Measurements from ENCODE around the gene EZH1.

EZH1 gene

DNA sequence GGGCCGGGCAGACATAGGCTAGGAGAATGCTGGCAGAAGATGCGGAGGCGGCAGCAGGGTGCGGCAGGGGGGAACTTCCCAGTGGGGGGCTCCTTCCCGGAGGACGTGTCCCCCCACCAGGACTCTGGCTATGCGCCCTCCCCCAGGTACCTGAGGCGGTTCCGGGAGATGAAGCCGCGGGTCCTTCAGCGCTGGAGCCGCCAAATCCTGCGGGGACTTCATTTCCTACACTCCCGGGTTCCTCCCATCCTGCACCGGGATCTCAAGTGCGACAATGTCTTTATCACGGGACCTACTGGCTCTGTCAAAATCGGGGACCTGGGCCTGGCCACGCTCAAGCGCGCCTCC is 38.9 kb upstream of the EZH1 start:
- in situ Hi-C loops (cut with HindIII; ENCODE audit: low sequenced_read_pairs) = no loop called here
- TF ChIP-seq CTCF (IDR thresholded peaks at IDR 0.05; ENCODE audit: low read depth, low read length) = no peak
- DNase-seq (ENCODE audit: low read depth, low spot score) = no peak
- H3K4me3 ChIP-seq (ENCODE audit: low read depth, low read length) = no peak overlapping the region

DNA sequence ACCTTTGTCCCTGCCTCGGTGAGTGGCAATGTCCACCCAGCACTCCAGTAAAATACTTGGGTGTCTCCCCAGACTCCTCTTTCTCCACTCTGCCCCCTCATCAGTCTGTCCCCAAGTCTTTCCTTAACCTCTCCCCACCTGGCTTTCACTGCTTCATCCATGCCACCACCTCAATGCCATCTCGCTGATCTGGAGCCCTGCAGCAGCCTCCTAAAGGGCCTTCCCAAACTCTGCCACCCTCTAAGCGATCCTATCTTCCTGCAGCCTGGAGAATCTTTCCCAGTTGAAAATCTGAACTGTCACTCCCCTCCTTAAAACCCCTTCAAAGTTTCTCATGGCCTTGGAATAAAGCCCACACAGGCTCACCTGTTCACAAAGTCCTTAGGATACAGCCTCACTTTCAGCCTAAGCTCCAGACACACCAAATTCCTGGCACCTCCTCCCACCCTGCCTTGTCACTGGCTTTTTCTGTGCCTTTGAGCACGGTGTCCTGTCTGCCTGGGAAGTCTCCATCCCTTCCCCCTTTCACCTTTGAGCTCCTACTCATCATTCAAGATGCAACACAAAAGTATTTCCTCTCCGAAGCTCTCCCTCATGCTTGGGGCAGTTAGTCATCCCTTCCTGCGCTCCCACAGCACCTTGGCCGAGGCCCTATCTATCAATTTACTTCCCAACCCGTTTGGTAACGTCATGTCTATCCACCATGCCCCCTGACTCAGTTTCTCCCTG is 38.4 kb upstream of the EZH1 start:
- H3K4me3 ChIP-seq (ENCODE audit: low read depth, low read length) = peak overlapping the region; percentile 70
- in situ Hi-C loops (cut with HindIII; ENCODE audit: low sequenced_read_pairs) = no loop called here
- TF ChIP-seq CTCF (IDR thresholded peaks at IDR 0.05; ENCODE audit: low read depth, low read length) = no peak
- DNase-seq (ENCODE audit: low read depth, low spot score) = peak; percentile 62

DNA sequence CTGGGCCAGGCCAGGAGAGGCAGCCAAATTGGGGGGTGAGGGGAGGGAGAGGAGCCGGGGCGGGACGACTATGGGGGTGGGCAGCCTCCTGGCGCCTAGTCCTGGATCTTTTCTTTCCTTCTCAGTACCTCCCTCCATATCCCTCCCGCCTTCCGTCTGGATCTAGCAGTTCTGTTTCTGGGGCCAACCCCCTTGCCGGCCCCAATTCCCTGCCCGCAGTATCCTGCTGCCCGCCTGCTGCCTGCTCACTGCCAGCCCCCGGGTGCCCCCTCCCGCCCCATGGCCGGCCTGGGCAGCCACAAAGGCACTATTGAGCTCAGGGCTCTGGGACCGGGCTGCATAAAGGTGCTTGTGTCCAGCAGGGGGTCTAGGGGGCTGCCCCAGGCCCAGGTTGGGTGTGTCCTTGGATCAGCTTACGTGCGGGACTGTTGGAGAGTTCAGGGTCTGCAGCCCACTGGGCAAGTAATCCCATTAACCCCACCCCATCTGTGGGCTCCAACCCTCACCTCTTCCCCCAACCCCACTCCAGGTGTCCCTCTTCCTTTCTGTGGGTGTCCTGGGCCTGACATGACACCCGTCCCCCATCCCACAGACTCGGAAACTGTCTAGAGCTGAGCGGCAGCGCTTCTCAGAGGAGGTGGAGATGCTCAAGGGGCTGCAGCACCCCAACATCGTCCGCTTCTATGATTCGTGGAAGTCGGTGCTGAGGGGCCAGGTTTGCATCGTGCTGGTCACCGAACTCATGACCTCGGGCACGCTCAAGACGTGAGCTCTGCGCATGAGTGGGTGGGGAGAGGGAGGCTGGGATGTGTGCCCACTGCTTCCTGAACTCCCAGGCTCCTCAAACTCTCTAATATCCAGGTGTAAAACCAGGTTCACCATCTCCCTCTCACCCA is 37.6 kb upstream of the EZH1 start:
- DNase-seq (ENCODE audit: low read depth, low spot score) = no peak
- in situ Hi-C loops (cut with HindIII; ENCODE audit: low sequenced_read_pairs) = no loop called here
- H3K4me3 ChIP-seq (ENCODE audit: low read depth, low read length) = peak overlapping the region; percentile 70
- no peak for TF ChIP-seq CTCF (IDR thresholded peaks at IDR 0.05; ENCODE audit: low read depth, low read length)

DNA sequence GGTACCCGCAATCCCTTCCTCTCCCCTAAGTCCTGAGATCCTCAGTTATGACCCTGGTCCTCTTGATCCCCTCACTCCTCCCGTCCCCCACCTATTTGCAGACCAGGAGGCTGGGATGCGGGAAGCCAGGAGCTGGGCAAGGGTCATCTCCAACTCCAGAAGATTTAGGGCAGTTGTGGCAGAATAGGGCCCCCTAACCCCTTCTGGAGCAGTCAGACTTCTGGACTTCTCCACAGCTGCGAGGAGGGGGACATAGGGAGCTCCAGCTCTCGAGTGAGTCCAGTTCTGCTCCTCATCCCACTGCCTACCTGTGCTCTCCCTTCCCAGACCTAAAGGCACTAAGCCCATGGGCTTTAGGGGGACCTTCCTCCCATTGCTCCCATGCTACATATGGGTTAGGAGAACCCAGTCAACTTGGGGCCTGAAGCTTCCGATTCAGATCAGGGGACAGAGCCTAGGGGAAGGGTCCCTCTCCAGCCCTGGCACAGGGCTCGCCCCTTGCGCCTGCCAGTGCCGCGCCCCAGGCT is 36.9 kb upstream of the EZH1 start:
- H3K4me3 ChIP-seq (ENCODE audit: low read depth, low read length) = peak overlapping the region; percentile 70

DNA sequence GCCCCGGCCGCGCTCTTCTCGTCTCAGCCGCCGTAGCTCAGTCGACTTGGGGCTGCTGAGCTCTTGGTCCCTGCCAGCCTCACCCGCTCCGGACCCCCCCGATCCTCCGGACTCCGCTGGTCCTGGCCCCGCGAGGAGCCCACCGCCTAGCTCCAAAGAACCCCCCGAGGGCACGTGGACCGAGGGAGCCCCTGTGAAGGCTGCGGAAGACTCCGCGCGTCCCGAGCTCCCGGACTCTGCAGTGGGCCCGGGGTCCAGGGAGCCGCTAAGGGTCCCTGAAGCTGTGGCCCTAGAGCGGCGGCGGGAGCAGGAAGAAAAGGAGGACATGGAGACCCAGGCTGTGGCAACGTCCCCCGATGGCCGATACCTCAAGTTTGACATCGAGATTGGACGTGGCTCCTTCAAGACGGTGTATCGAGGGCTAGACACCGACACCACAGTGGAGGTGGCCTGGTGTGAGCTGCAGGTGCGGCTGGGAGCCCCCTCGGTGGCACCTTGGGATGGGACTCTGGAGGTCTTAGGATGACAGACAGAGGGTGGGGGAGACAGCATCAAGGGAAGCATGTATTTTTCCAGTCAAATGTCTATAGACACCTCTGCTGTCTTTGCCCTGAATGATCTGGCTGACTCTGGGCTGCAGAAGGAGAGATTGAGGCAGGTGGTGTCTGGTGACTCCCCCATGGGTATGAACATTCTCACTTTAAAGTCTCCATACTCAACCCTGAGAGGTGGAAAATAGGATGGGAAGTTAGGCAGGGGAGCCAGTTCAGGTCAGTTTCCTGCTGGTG is 36.2 kb upstream of the EZH1 start:
- TF ChIP-seq CTCF (IDR thresholded peaks at IDR 0.05; ENCODE audit: low read depth, low read length) = no peak
- H3K4me3 ChIP-seq (ENCODE audit: low read depth, low read length) = peak overlapping the region; percentile 70
- DNase-seq (ENCODE audit: low read depth, low spot score) = no peak
- in situ Hi-C loops (cut with HindIII; ENCODE audit: low sequenced_read_pairs) = no loop called here

More for the DNA sequence above, 36.9 kb upstream of the EZH1 start:
- TF ChIP-seq CTCF (IDR thresholded peaks at IDR 0.05; ENCODE audit: low read depth, low read length) = no peak
- in situ Hi-C loops (cut with HindIII; ENCODE audit: low sequenced_read_pairs) = no loop called here
- DNase-seq (ENCODE audit: low read depth, low spot score) = no peak
